Liver (tissue), 3 donors: ENCODE data around the gene WNT1.

Source experiments
- ATF3 ChIP-seq: IDR thresholded peaks from 2 replicates; pipeline ENCODE4 v1.6.1; 2016; ENCODE audit warnings: antibody characterized with exemption
- CTCF ChIP-seq: fragments of 150-350 bp; IDR thresholded peaks from 2 replicates; pipeline ENCODE4 v1.5.1; 2017; ENCODE audit warnings: improper control_type of control experiment, low read depth, low read length; ENCODE audit not compliant: missing input control
- EGR1 ChIP-seq, 2 donors: IDR thresholded peaks; 2 replicates each; pipeline ENCODE4 v1.6.1; 2016 to 2018; ENCODE audit warnings: antibody characterized with exemption in 2 of 2, low read depth in 2 of 2
- MAX ChIP-seq: IDR thresholded peaks from 2 replicates; pipeline ENCODE4 v1.6.1; 2016; ENCODE audit warnings: antibody characterized with exemption
- NR2F2 ChIP-seq: IDR thresholded peaks from 2 replicates; pipeline ENCODE4 v1.6.1; 2016; ENCODE audit warnings: antibody characterized with exemption
- RAD21 ChIP-seq, 2 donors: IDR thresholded peaks; 2 replicates each; pipeline ENCODE4 v1.6.1; 2016; ENCODE audit warnings: antibody characterized with exemption in 2 of 2, mild to moderate bottlenecking in 2 of 2
- REST ChIP-seq: IDR thresholded peaks from 2 replicates; pipeline ENCODE4 v1.6.1; 2016; ENCODE audit warnings: antibody characterized with exemption, mild to moderate bottlenecking
- SP1 ChIP-seq: IDR thresholded peaks from 2 replicates; pipeline ENCODE4 v1.6.1; 2018; ENCODE audit warnings: antibody characterized with exemption, mild to moderate bottlenecking
- TAF1 ChIP-seq: conservative IDR thresholded peaks from 2 replicates; pipeline ENCODE4 v1.6.1; 2016; ENCODE audit warnings: antibody characterized with exemption, mild to moderate bottlenecking
- YY1 ChIP-seq: IDR thresholded peaks from 2 replicates; pipeline ENCODE4 v1.6.1; 2016; ENCODE audit warnings: antibody characterized with exemption, mild to moderate bottlenecking
- donor health status: healthy.
- donor health status: healthy.

GRCh38 chr12:48960834-48961233 lies 17.3 kb upstream of the WNT1 start:
- TF ChIP-seq CTCF (no peak), SP1 (no peak), REST (no peak), RAD21 (IDR thresholded peaks at IDR 0.05) (no peak), NR2F2 (no peak), ATF3 (no peak), TAF1 (no peak), YY1 (no peak), MAX (no peak), EGR1 (IDR thresholded peaks at IDR 0.05; ENCODE audit: low read depth in 2 of 2) (no peak)
